Activated T-helper 17 cell treated with anti-CD3 and anti-CD28 coated beads, Interleukin-2, amount 50 U/mL, for 72 hours (primary cell): ENCODE measurements around the gene RNF130. TPM values are rescaled to one million over a fixed set of nuclear protein-coding genes. Genes with fewer than 3 reads are reported as not detected.
"Not testable (repeated sequence)": the region's sequence is repeated elsewhere in the genome, so short reads cannot be mapped to it uniquely, and the experiment has no call there.

Source experiments
- ATAC-seq: fragments of 150-1000 bp; cut with Tn5 transposase; replicated peaks from 2 replicates; pipeline ENCODE4 v1.10.0; 2021; ENCODE audit warnings: mild to moderate bottlenecking, moderate library complexity
- H3K27ac Mint-ChIP-seq: one replicate; pipeline ENCODE4 v1.8.0; 2022; ENCODE audit warnings: mixed read lengths
- H3K27me3 Mint-ChIP-seq: one replicate; pipeline ENCODE4 v1.8.0; 2022; ENCODE audit warnings: mixed read lengths
- H3K36me3 Mint-ChIP-seq: one replicate; pipeline ENCODE4 v1.8.0; 2022; ENCODE audit warnings: low read depth, mild to moderate bottlenecking, mixed read lengths
- H3K4me1 Mint-ChIP-seq: one replicate; pipeline ENCODE4 v1.8.0; 2022; ENCODE audit warnings: mixed read lengths
- H3K4me3 Mint-ChIP-seq: one replicate; pipeline ENCODE4 v1.8.0; 2022; ENCODE audit warnings: mild to moderate bottlenecking, mixed read lengths
- H3K9me3 Mint-ChIP-seq: one replicate; pipeline ENCODE4 v1.8.0; 2022; ENCODE audit warnings: mixed read lengths
- total RNA-seq, 2 donors: library from RNA; stranded (reverse); gene quantifications; one replicate each; pipeline ENCODE4 v1.2.3, GENCODE V29; 2022

The RNF130 gene
- total RNA-seq, 2 donors from 2014 or later: 9.0 TPM

DNA sequence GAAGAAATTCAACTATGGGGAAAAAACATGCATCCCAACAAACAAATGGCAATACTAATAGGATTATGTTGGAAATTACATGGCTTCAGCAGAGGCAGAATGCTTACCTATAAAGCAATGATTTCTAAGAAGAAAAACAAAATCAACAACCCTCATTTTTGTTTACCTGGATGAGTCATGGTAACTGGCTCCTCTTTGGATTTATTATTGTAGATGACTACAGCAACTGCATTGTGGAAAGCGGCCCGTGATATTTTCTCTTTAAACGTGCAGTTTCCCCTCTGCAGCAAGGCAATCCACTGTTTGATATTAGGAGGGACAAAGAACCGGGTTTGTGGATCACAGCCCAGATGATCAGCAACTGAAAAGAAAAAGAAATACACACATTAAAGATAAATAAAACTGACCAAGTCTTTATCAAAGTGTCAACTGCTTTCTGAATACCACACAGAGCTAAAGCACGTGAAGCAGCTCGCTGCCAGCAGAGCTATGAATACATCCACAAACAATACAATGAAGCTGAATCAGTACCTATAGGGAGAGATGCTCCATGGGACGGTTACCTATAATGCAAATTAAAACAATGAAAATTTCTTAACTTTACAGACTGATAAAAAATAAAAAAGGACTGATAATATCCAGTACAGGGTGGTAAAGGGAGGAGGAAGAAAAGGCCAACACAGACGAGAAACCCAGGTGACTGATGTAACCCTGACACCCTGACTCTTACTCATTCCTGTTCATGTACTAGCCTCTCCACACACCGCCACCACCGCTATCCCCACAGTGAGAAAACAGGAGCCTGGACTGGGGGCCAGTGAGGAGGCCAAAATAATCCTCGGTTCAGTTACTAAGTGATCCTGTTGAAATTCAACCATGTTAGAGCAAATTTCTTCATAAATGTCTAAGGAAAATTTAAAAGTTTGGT, 31.0 kb downstream of the RNF130 start:
- Mint-ChIP-seq H3K4me3 (no peak overlapping the region), H3K27me3 (no peaks in the 10 kb centered on the region), H3K27ac (no peak overlapping the region), H3K9me3 (no peaks in the 10 kb centered on the region), H3K36me3 (peaks cover 45% of the 10 kb centered on the region), H3K4me1 (no peaks in the 10 kb centered on the region)
- ATAC-seq: no peak

DNA sequence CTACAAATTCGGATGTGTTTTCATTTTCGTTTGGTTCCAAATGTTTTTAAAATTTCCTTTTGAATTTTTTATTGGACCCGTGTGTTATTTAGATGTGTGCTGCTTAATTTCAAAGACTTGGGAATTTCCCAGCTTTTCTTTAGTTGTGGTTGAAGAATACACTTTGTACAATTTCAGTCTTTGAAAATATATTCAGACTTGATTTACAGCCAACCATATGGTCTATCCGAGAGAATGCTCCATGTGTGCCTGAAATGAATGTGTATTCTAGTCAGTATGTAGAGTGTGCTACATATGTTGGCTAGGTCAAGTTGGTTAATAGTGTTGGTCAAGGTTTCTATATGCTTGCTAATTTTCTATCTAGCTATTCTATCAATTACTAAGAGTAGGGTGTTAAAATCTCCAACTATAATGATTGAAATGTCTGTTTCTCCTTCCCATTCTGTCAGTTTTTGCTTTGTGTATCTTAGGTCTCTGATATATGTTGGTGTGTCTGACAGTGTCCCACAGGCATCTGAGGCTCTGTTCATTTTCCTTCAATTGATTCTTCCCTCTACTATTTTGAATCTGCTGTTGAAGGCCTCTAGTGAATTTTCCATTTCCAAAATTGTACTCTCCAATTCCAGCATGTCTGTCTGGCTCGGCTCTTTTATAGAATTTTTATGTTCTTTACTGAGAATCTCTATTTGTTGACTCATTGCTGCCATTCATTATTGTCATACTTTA, 36.2 kb downstream of the RNF130 start:
- no peak overlapping the region for H3K27ac Mint-ChIP-seq
- no peak overlapping the region for H3K4me3 Mint-ChIP-seq
- no peaks in the 10 kb centered on the region for H3K4me1 Mint-ChIP-seq
- peaks cover 42% of the 10 kb centered on the region for H3K36me3 Mint-ChIP-seq
- ATAC-seq: no peak
- no peaks in the 10 kb centered on the region for H3K9me3 Mint-ChIP-seq
- H3K27me3 Mint-ChIP-seq: no peaks in the 10 kb centered on the region

DNA sequence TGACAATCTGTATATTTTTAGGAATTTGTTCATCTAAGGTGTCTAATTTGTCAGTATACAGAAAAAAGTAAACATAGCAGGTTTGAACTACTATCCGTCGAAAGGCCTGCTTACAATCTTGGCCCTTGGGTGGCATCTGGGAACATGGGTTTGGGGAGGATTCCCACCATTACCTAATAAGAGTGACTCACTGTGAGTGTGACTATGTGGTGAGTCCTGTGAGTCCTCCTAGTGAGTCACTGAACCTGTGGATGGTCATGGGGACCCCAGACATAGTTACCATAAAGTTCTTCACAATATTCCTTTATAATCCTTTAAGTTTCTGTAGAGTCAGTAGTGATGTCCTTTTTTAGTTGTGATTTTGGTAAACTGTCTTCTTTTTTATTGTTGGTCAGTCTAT, 37.0 kb downstream of the RNF130 start:
- H3K27me3 Mint-ChIP-seq: no peaks in the 10 kb centered on the region
- H3K4me3 Mint-ChIP-seq: no peak overlapping the region
- no peaks in the 10 kb centered on the region for H3K4me1 Mint-ChIP-seq
- H3K27ac Mint-ChIP-seq: no peak overlapping the region
- ATAC-seq: no peak
- peaks cover 38% of the 10 kb centered on the region for H3K36me3 Mint-ChIP-seq
- no peaks in the 10 kb centered on the region for H3K9me3 Mint-ChIP-seq

DNA sequence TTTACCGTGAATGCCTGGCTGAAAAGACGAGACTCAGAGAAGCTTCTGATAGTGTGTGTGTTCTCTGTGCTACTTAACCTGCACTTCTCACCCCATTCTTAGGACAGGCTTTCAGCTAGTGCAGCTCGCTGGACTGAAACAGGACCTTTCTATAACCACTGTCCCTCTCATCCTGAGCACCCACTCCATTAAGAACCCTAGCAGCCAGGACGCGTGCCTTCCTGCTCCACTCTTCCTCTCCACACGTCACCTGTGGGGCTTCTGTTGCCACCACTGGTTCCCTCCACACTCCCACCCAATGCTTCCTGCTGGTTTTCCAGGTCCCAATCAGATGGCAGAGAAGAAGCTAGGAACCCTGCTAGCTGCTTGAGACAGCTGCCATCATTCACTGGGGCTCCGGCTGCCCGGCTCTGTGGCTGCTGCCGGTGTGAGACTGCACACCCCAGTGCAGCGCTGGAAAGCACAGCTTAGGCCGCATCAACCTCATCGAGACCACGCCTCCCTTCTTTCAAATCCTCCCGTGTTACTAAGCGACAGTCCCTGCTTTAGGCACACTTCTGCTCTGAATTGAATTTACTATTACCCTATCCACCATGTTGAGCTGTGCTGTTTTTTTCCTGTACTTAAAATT, 44.0 kb downstream of the RNF130 start:
- H3K27me3 Mint-ChIP-seq: no peaks in the 10 kb centered on the region
- H3K9me3 Mint-ChIP-seq: no peaks in the 10 kb centered on the region
- no peaks in the 10 kb centered on the region for H3K36me3 Mint-ChIP-seq
- no peak overlapping the region for H3K27ac Mint-ChIP-seq
- no peak overlapping the region for H3K4me3 Mint-ChIP-seq
- ATAC-seq: no peak
- H3K4me1 Mint-ChIP-seq: no peaks in the 10 kb centered on the region

DNA sequence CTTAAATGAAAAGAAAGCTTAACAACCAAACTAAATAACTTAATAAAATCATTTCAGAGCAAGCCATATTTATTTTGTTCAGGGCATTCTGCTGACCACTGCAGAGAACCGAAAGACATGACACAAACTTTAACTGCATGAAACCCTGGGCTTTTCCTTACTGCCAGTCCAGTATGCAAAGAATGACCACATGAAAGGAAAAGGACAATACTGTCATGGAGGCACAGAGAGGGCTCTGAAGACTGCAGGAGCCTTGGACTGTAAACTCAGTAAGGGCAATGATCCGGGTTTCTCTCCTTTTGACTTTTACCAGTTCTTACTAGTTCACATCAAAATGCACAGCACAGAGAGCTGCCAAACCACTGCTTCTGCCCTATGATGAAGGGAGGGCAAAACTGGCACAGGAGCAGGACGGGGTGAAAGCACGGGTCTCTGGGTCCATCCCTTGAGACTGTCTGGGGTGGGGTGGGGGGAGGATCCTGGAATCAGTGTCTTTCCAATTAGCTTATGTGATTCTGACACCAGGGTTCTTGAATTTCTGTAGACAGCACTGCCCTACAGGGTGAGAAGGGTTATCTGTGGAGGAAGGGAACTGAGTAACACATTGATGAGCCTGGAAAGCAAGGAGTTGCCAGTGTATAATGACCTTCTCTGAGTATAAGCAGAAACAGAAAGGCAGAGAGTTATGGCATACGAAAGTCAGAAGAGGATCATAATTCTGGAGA, 44.7 kb downstream of the RNF130 start:
- no peaks in the 10 kb centered on the region for H3K9me3 Mint-ChIP-seq
- H3K4me3 Mint-ChIP-seq: no peak overlapping the region
- no peaks in the 10 kb centered on the region for H3K36me3 Mint-ChIP-seq
- H3K27ac Mint-ChIP-seq: no peak overlapping the region
- H3K27me3 Mint-ChIP-seq: no peaks in the 10 kb centered on the region
- H3K4me1 Mint-ChIP-seq: no peaks in the 10 kb centered on the region
- ATAC-seq: no peak

DNA sequence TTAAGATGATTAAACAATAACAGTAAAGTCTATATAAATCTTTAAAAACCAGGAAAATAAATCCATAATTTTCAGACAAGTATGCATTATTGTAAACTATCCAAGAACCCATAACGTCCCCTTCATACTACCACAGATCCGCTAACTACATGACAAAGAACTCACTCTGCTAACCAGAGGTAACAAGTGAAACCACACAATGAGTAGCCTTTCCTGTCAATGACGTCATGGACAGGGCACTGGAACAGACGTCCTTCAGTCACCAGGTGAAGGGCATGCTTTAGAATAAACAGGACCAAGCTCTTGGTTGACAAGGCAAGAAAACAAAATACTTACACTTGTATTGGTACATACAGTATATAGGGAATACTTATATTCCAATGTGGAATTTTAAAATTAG, 45.2 kb downstream of the RNF130 start:
- peak; percentile 72 for ATAC-seq
- Mint-ChIP-seq H3K4me1 (no peaks in the 10 kb centered on the region), H3K27me3 (no peaks in the 10 kb centered on the region), H3K4me3 (no peak overlapping the region), H3K27ac (no peak overlapping the region), H3K36me3 (no peaks in the 10 kb centered on the region), H3K9me3 (no peaks in the 10 kb centered on the region)

DNA sequence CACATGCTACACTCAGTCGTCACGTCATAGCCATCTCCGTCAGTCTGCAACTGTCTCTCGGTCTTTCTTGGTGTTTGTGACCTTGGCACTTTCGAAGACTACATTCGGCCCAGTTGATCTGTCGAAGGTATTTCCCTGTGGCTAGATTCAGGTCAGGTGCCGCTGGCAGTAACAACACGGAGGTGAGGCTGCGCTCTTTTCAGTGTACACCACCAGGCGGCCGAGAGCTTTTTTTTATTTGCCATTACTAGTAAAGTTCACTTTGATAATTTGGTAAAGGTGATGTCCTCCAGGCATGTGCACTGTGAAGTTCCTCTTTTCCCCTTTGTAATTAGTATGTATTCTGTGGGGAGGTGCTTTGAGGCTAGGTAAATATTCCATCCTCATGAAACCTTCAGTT, 49.7 kb downstream of the RNF130 start:
- Mint-ChIP-seq H3K9me3 (no peaks in the 10 kb centered on the region), H3K27ac (no peak overlapping the region), H3K27me3 (no peaks in the 10 kb centered on the region), H3K4me1 (no peaks in the 10 kb centered on the region), H3K36me3 (peaks cover 7% of the 10 kb centered on the region), H3K4me3 (no peak overlapping the region)
- no peak for ATAC-seq

DNA sequence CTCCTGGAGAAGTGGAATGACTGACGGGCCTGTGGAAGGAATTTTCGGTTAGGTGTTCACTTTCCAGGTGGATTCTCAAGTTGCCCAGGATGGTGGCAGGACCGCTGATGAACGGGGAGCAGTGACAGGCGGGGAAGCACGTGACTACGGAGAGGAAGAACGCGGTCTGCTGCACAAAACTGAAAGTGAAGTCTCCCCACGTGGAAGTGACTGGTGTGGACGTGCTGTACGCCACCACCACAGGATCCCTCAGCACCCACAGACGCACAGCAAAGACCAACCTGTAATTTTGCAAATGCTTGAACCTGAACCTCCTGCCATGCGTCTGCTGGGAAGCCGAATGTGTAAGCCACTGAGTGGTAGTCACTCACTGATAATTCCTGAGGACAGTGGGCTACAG, 51.4 kb downstream of the RNF130 start:
- H3K9me3 Mint-ChIP-seq: no peaks in the 10 kb centered on the region
- no peaks in the 10 kb centered on the region for H3K27me3 Mint-ChIP-seq
- no peak for ATAC-seq
- no peak overlapping the region for H3K27ac Mint-ChIP-seq
- no peaks in the 10 kb centered on the region for H3K4me1 Mint-ChIP-seq
- no peak overlapping the region for H3K4me3 Mint-ChIP-seq
- H3K36me3 Mint-ChIP-seq: peaks cover 7% of the 10 kb centered on the region

DNA sequence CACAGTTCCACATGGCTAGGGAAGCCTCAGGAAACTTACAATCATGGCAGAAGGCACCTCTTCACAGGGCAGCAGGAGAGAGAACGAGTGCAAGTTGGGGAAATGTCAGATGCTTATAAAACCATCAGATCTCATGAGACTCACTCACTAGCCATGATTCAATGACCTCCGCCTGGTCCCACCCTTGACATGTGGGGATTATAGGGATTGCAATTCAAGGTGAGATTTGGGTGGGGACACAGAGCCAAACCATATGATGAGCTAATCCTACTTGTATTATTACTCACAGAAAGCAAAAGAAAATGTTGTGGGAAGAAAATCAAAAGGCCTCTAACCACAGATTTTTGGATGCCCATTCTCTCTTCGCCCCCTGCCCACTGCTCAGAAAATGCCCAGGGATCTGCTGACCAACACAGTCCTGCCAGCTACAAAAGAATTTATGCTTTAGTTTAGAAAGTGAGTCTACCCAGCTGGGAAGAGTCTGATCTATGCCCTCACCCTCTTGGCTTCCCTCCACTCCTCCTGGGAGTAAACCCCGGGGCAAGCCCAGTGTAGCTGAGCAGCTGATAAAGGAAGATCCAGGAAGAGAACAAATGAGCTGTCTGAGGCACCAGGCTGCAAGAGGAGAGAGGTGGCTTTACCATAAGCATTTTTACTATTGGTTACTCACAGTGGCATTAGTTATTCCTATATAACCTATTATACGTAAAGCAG, 53.1 kb downstream of the RNF130 start:
- Mint-ChIP-seq H3K9me3 (no peaks in the 10 kb centered on the region), H3K27ac (no peak overlapping the region), H3K36me3 (peaks cover 7% of the 10 kb centered on the region), H3K27me3 (no peaks in the 10 kb centered on the region), H3K4me3 (no peak overlapping the region), H3K4me1 (no peaks in the 10 kb centered on the region)
- ATAC-seq: no peak

DNA sequence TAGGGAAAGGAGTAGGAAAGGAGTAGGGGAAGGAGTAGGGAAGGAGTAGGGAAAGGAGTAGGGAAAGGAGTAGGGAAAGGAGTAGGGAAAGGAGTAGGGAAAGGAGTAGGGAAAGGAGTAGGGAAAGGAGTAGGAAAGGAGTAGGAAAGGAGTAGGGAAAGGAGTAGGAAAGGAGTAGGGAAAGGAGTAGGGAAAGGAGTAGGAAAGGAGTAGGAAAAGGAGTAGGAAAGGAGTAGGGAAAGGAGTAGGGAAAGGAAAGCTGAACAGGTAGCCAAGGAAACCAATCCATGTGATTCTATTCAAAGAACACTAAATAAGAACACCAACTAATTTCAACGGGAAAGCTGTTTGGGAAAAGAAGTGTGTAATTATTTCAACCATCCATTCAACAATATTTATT, 56.0 kb downstream of the RNF130 start:
- H3K36me3 Mint-ChIP-seq: peaks cover 14% of the 10 kb centered on the region
- not testable (repeated sequence) for H3K4me3 Mint-ChIP-seq, H3K27me3 Mint-ChIP-seq, H3K9me3 Mint-ChIP-seq, H3K4me1 Mint-ChIP-seq, ATAC-seq, H3K27ac Mint-ChIP-seq

DNA sequence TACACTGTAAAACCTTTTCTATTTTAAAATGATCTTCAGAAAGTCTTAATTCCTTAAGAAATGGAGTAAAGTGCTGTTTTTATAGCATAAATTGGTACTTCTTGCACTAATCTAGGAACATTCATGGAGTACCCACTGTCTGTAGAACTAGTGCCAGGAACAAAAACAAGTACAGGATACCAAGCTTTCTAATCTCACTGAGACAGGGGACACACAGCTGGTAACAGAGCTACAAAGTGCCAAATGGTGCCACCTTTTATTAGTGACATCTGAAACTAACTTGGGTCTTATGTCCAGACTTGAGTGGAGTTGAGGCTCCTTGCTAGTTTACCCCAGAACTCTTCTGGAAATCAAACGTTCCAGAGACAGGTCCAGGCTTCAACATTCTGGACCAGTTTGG, 57.9 kb downstream of the RNF130 start:
- Mint-ChIP-seq H3K4me3 (no peak overlapping the region), H3K9me3 (no peaks in the 10 kb centered on the region), H3K4me1 (no peaks in the 10 kb centered on the region), H3K27me3 (no peaks in the 10 kb centered on the region), H3K36me3 (peaks cover 8% of the 10 kb centered on the region), H3K27ac (no peak overlapping the region)
- ATAC-seq: no peak

DNA sequence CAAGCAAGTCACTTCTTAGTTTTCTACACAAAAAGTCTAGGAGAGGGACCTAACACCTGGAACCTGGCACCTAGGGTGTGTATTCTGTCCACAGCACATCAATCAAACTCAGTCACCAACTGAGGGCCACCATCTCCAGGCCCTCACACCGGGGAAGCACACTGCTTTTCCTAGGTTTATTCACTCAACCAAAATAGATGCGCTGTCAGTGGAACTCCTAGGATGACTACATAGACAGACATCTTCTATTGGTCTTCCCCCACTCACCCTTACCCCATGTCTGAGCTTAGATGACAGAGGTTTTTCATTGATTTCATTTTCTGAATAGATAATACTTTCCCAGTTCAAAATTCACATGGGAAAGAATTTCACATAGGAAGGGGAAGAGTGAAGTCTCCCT, 59.2 kb downstream of the RNF130 start:
- H3K9me3 Mint-ChIP-seq: no peaks in the 10 kb centered on the region
- no peak overlapping the region for H3K4me3 Mint-ChIP-seq
- H3K4me1 Mint-ChIP-seq: peaks cover 3% of the 10 kb centered on the region
- no peak overlapping the region for H3K27ac Mint-ChIP-seq
- ATAC-seq: no peak
- no peaks in the 10 kb centered on the region for H3K27me3 Mint-ChIP-seq
- H3K36me3 Mint-ChIP-seq: peaks cover 8% of the 10 kb centered on the region

DNA sequence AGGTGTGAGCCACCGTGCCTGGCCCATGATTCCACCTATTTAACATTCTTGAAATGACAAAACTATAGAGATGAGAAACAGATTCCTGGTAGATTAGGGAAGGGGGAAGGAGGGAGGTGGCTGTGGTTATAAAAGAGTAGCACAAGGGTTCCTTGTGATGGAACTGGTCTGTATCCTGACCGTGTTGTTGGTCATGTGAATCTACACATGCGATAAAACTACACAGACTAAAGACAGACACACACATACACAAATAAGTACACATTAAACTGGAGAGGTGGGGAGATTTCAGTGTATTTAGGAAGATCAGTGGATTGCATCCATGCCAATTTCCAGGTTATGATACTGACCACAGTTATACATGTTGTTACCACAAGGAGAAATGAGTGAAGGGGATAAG, 60.9 kb downstream of the RNF130 start:
- no peaks in the 10 kb centered on the region for H3K9me3 Mint-ChIP-seq
- ATAC-seq: no peak
- no peak overlapping the region for H3K4me3 Mint-ChIP-seq
- H3K36me3 Mint-ChIP-seq: peaks cover 8% of the 10 kb centered on the region
- no peaks in the 10 kb centered on the region for H3K27me3 Mint-ChIP-seq
- peaks cover 7% of the 10 kb centered on the region for H3K4me1 Mint-ChIP-seq
- H3K27ac Mint-ChIP-seq: no peak overlapping the region

DNA sequence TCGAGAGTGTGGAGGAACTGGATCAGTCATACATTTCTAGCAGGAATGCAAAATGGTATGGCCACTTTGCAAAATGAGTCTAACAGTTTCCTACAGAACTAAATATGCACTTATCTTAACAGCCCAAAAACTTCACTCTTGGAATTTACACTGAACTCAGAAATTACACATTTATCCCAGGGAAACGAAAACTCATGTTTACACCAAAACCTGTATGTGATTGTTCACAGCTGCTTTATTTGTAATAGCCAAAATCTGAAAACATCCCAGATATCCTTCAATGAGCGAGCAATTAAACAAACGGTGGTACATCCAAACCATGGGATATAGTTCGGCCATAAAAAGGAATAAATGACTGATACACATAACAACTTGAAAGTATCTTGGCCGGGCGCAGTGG, 62.0 kb downstream of the RNF130 start:
- Mint-ChIP-seq H3K36me3 (peaks cover 8% of the 10 kb centered on the region), H3K27ac (no peak overlapping the region), H3K4me3 (no peak overlapping the region), H3K4me1 (peaks cover 7% of the 10 kb centered on the region), H3K9me3 (no peaks in the 10 kb centered on the region), H3K27me3 (no peaks in the 10 kb centered on the region)
- ATAC-seq: no peak
